Fibroblast of upper back skin (primary cell): Measurements from ENCODE around the gene STK11IP.

Experiments
- DNase-seq: peaks from one replicate; pipeline ENCODE4 v3.0.0-alpha.2; 2013

STK11IP gene

GRCh38 chr2:219592736-219593135, 4.9 kb upstream of the STK11IP start:
- DNase-seq, result no peak

DNA sequence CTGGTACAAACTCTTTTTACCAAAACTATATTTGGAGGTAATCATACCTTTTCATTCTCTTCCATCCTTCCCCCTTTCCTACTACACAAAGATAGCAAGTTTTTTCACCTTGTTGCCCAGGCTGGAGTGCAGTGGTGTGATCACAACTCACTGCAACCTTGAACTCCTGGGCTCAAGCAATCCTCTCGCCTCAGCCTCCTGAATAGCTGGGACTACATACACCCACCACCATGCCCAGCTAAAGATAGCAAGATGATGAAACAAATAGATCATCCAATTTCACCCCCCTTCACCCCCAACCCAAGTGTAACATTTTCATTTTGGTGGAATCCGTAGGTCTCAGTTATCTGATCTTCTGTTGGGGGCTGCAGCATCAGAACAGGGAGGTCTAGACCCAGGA, 4.5 kb upstream of the STK11IP start:
- DNase-seq, result no peak

- peak; percentile 30 for DNase-seq
These were observed 2.4 kb upstream of the STK11IP start for GRCh38 chr2:219595256-219595655.

GRCh38 chr2:219596954-219597551, 604 bp upstream of the STK11IP start:
- no peak for DNase-seq

GRCh38 chr2:219598308-219599078, 836 bp downstream of the STK11IP start:
- no peak for DNase-seq

DNA sequence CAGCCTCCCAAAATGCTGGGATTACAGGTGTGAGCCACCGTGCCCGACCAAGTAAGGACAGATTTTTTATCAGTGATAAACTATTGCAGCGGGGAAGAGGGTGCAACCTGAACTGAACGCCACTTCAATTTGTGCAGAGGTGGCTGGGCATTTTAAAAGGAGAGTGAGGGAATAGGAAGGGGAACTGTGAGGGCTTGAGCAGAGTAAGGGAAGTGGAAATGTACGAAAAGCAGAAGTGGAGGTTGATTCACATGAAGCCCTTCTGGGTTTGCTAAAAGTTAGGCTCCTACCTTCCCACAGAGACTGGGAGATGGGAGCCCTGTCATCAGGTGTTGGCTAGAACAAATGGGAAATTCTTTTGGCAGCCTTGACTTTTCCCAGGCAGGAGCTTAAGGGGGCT, 6.1 kb downstream of the STK11IP start:
- no peak for DNase-seq

- no peak for DNase-seq
These were observed 7.9 kb downstream of the STK11IP start for GRCh38 chr2:219605607-219605954.

DNA sequence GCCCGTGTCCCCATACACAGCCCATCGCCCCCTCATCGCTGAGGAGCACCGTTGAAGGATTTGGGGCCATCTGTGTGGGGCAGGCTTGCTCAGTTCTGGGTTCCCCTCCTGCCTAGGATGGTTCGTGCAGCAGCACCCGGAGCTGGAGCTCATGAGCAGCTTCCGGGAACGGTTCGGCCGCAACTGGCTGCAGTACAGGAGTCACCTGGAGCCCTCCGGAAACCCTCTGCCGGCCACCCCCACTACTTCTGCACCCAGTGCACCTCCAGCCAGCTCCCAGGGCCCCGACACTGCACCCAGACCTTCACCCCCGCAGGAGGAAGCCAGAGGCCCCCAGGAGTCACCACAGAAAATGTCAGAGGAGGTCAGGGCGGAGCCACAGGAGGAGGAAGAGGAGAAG, 10.3 kb downstream of the STK11IP start:
- DNase-seq, result no peak

- no peak for DNase-seq
These were observed 10.8 kb downstream of the STK11IP start for GRCh38 chr2:219608399-219608964.

DNA sequence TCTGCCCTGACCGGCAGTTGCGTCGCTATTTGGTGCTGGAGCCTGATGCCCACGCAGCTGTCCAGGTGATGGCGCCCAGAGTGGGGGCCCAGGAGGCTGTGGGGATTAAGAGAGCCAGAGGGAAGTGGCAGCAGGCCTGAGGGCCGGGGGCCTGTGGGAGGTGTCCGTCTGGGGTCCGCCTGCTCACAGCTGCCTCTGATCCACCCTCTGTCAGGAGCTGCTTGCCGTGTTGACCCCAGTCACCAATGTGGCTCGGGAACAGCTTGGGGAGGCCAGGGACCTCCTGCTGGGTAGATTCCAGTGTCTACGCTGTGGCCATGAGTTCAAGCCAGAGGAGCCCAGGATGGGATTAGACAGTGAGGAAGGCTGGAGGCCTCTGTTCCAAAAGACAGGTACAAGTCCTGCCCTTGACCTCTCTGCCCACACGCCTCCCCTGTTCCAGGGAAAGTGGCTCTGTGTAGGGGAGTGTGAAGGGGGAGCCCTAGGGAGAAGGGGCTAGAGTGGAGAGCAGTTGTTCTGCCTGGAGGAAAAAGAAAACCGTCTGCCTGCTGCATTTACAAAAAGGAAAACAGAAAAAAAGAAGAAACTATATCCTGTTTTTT, 11.6 kb downstream of the STK11IP start:
- no peak for DNase-seq

DNA sequence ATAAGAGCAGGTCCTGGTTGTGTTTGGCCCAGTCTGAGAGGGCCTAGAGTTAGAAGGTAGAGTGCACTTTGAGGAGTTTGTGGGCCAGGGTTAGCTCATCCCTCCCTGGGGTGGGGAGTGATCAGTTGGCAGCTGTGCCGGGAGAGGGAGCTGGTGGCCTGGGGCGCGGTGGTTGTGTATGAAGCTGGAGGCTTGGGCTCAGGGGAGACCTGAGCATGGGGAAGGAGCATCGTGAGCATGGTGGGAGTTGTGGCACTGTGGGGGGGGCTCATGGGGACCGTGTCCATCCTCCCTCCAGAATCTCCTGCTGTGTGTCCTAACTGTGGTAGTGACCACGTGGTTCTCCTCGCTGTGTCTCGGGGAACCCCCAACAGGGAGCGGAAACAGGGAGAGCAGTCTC, 13.6 kb downstream of the STK11IP start:
- no peak for DNase-seq

- no peak for DNase-seq
These were observed 14.4 kb downstream of the STK11IP start for GRCh38 chr2:219611866-219612576.

- DNase-seq, result no peak
These were observed 15.1 kb downstream of the STK11IP start for GRCh38 chr2:219612577-219613286.

GRCh38 chr2:219613461-219614070, 15.9 kb downstream of the STK11IP start:
- DNase-seq, result no peak

DNA sequence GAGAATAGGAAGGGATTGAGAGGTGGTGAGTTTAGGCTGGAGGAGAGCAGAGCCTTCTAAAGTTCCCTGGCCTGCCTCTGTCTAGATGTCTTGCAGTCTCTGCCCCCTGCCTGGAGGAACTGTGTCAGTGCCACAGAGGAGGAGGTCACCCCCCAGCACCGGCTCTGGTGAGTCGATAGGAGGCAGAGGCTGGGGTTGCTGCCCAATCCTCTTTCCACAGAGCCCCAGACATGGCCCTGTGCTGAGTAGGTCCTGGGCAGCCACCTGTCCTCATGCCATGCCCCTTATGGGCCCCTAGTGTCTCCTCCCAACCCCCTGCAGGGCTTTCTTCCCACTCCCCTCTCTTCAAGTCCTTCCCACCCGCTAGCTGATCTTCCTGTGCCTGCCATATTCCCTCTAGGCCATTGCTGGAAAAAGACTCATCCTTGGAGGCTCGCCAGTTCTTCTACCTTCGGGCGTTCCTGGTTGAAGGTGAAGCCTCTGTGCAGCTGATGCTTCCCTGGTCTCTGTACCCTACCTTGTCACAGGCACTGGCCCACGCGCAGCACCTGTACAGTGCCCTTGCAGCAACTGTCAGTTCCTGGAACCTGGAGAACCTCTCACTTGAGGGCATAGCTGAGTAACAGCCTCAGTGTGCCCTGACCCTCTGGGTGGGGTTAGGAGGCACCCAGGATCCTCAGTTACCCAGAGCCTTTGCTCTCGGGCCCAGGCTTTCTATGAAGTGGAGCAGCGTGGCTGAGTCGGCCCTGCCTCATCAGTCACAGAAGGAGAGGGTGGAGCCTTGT, 16.6 kb downstream of the STK11IP start:
- DNase-seq, result no peak

DNA sequence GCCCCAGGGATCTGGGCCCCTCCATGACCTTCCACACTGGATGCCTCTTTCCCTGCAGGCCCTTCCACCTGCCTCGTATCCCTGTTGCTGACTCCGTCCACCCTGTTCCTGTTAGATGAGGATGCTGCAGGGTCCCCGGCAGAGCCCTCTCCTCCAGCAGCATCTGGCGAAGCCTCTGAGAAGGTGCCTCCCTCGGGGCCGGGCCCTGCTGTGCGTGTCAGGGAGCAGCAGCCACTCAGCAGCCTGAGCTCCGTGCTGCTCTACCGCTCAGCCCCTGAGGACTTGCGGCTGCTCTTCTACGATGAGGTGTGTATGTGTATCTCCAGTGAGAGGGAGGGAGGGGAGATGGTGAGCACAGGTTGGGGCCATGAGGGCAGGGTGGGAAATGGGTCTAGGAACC, 17.4 kb downstream of the STK11IP start:
- no peak for DNase-seq

DNA sequence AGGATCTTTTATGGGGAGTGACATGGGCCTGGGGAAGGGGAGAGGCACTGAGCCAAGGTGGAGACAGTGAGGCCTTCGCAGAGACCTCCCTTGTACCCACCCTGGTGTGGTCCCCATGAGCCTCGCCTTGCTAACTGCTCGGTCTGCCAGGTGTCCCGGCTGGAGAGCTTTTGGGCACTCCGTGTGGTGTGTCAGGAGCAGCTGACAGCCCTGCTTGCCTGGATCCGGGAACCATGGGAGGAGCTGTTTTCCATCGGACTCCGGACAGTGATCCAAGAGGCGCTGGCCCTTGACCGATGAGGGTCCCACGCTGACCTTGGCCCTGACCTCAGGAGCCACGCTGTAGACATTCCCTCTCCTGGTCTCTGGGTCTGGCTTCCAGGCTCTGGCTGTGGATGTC, 18.2 kb downstream of the STK11IP start:
- no peak for DNase-seq

- no peak for DNase-seq
These were observed 18.9 kb downstream of the STK11IP start for GRCh38 chr2:219616550-219616949.

DNA sequence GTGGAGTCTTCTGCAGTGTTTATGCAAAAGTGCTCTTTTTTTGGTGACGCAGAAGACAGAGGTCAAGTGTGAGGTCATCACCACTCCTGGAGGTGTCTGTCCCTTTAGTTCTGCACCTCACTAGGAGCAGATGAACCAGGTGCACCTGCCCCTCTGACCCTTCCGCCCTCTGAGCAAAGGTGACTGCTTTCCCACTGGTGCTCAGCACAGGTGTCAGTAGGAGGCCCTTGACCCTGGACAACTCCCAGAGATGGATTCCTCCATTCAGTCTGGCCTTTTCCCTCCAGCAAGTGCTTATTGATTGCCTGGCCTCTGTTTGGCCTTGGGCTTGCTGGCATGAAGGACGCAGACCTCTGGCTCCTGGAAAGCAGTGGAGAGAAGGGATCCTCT, 21.1 kb downstream of the STK11IP start:
- DNase-seq, result no peak

DNA sequence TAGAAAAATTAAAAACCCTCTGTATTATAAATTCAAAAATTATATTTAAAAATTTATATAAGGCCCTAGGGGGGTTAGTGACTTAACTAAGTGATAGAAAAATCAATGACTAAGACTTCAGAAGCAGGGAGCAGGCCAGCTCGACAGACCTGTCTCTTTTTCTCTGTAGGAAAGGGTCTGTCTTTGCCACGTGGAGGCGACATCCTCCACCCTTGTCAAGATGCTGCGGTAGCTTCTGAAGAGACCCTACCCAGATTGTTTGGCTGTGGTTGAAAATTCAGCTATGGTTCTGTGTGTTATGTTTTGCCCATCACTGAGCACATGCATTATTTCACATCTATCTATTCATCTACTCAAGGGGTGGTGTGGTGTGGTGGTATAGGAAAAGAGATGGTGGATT, 21.6 kb downstream of the STK11IP start:
- DNase-seq, result no peak

- DNase-seq, result no peak
These were observed 22.9 kb downstream of the STK11IP start for GRCh38 chr2:219620546-219620945.

DNA sequence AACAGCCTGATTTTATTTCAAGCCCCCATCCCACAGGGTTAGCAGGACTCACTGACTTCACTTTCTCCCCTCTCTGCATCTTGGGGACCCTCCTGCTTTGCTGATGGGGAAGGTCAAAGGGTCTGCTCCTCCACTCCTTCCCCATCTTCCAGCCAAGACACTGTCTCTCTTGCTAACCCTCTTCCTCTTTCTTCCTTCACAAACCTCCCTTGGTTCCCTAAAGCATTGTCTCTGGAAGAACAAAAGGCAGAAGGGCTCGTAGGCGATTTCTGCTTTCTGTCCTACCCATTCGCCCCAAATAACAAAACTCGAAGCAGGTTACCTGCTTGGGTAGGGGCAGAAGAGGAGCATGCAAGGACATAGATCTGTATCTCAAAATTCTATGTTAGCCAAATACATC, 24.3 kb downstream of the STK11IP start:
- DNase-seq, result no peak
